Liver (tissue), 3 donors: ENCODE data around the gene NR5A1.

ENCODE experiments used
- CTCF ChIP-seq: fragments of 150-350 bp; IDR thresholded peaks from 2 replicates; pipeline ENCODE4 v1.5.1; 2017; ENCODE audit warnings: improper control_type of control experiment, low read depth, low read length; ENCODE audit not compliant: missing input control
- GABPA ChIP-seq, 2 donors: IDR thresholded peaks in 1 of 2; conservative IDR thresholded peaks in 1 of 2; 2 replicates each; pipeline ENCODE4 v1.6.1; 2016; ENCODE audit warnings: antibody characterized with exemption in 2 of 2, mild to moderate bottlenecking in 1 of 2, moderate library complexity in 1 of 2
- MAX ChIP-seq: IDR thresholded peaks from 2 replicates; pipeline ENCODE4 v1.6.1; 2016; ENCODE audit warnings: antibody characterized with exemption
- NR2F2 ChIP-seq: IDR thresholded peaks from 2 replicates; pipeline ENCODE4 v1.6.1; 2016; ENCODE audit warnings: antibody characterized with exemption
- RAD21 ChIP-seq, 2 donors: IDR thresholded peaks; 2 replicates each; pipeline ENCODE4 v1.6.1; 2016; ENCODE audit warnings: antibody characterized with exemption in 2 of 2, mild to moderate bottlenecking in 2 of 2
- REST ChIP-seq: IDR thresholded peaks from 2 replicates; pipeline ENCODE4 v1.6.1; 2016; ENCODE audit warnings: antibody characterized with exemption, mild to moderate bottlenecking
- RXRA ChIP-seq, 2 donors: IDR thresholded peaks; 2 replicates each; pipeline ENCODE4 v1.6.1; 2017 to 2018; ENCODE audit warnings: antibody characterized with exemption in 2 of 2, mild to moderate bottlenecking in 1 of 2
- TAF1 ChIP-seq: conservative IDR thresholded peaks from 2 replicates; pipeline ENCODE4 v1.6.1; 2016; ENCODE audit warnings: antibody characterized with exemption, mild to moderate bottlenecking
- donor health status: healthy.
- donor health status: healthy.

GRCh38 chr9:124491049-124491975 is 15.9 kb downstream of the NR5A1 start:
- TF ChIP-seq CTCF: no peak
- TF ChIP-seq RXRA (IDR thresholded peaks at IDR 0.05): no peak
- TF ChIP-seq REST: no peak
- no peak for TF ChIP-seq RAD21 (IDR thresholded peaks at IDR 0.05)
- TF ChIP-seq MAX: no peak
- no peak for TF ChIP-seq GABPA (IDR thresholded peaks at IDR 0.05 in 1 of 2, conservative IDR thresholded peaks at IDR 0.05 in 1 of 2)
- no peak for TF ChIP-seq NR2F2
- no peak for TF ChIP-seq TAF1
